Lower lobe of right lung (tissue), 2 donors: Measurements from ENCODE around the gene ERMN. TPM values are rescaled to one million over a fixed set of nuclear protein-coding genes. Genes with fewer than 3 reads are reported as not detected.

Experiments used
- ATAC-seq, 2 donors: fragments of 200-7000 bp; cut with Tn5 transposase; one replicate each; pipeline ENCODE4 v1.9.1; 2020 to 2022; ENCODE audit warnings: mild to moderate bottlenecking in 2 of 2, moderate library complexity in 2 of 2
- DNase-seq: peaks from one replicate; pipeline ENCODE4 v3.0.0-alpha.2; 2020
- H3K27ac ChIP-seq: fragments of 200-600 bp; one replicate; pipeline ENCODE4 v1.8.0; 2022
- H3K27me3 ChIP-seq: fragments of 200-600 bp; one replicate; pipeline ENCODE4 v1.8.0; 2022; ENCODE audit warnings: low read depth
- H3K36me3 ChIP-seq: fragments of 200-600 bp; one replicate; pipeline ENCODE4 v1.8.0; 2022; ENCODE audit warnings: mild to moderate bottlenecking
- H3K4me1 ChIP-seq: fragments of 200-600 bp; one replicate; pipeline ENCODE4 v1.8.0; 2022
- H3K4me3 ChIP-seq: fragments of 200-600 bp; one replicate; pipeline ENCODE4 v1.8.0; 2022; ENCODE audit warnings: mild to moderate bottlenecking
- H3K9me3 ChIP-seq: fragments of 200-600 bp; one replicate; pipeline ENCODE4 v1.8.0; 2022
- CTCF ChIP-seq: fragments of 200-600 bp; IDR thresholded peaks from one replicate; pipeline ENCODE4 v1.8.0; 2022; ENCODE audit warnings: antibody characterized with exemption, mild to moderate bottlenecking
- intact Hi-C: fragments of 100-400 bp; cut with DNase I; formaldehyde crosslinking; loops from one replicate; pipeline ENCODE4 v1.11.0; 2022
- total RNA-seq: library from RNA; stranded (reverse); fragmentation: NEBNext Ultra II Directional; extraction: Animal tissue kit (Norgen Biotek cat#: 25700); gene quantifications from one replicate; pipeline ENCODE4 v1.2.1, GENCODE V29; 2021
- donor health status: DM: no; HTN: yes; CAD: no; lungs with severe emphysema.

The ERMN gene
- total RNA-seq, 1 donor from 2014 or later, result 0.21 TPM

- intact Hi-C loops, result no loop called here
- DNase-seq, result no peak
- Histone ChIP-seq H3K4me3 (no peak overlapping the region), H3K36me3 (no peaks in the 10 kb centered on the region), H3K27me3 (no peaks in the 10 kb centered on the region), H3K4me1 (no peaks in the 10 kb centered on the region), H3K27ac (no peak overlapping the region), H3K9me3 (no peaks in the 10 kb centered on the region)
- TF ChIP-seq CTCF, result no peak
- ATAC-seq, result no peak
Measured at GRCh38 chr2:157304811-157305722, 20.6 kb downstream of the ERMN start.

DNA sequence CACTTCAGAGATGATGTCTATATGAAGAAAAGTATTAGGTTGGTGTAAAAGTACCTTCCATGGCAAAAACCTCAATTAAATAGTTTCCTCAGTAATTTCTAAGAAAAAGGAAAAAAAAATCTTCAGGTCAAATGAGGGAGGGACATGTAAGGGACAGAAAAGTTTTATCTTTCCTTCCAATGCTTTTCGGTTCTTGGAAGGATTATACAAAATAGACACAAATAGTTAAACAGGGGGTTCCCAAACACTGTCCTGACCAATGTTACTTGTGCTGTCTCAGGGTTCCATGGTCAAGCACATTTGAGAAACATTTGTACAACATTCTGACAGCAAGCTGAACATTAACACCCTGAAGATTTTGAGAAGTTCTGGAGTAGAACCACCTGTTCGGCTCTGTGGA lies 22.0 kb downstream of the ERMN start:
- ATAC-seq (no peak), DNase-seq (no peak)
- no peak overlapping the region for H3K4me3 ChIP-seq
- no peaks in the 10 kb centered on the region for H3K4me1 ChIP-seq
- intact Hi-C loops, result no loop called here
- H3K9me3 ChIP-seq, result no peaks in the 10 kb centered on the region
- H3K27me3 ChIP-seq, result no peaks in the 10 kb centered on the region
- H3K36me3 ChIP-seq, result no peaks in the 10 kb centered on the region
- no peak for TF ChIP-seq CTCF
- H3K27ac ChIP-seq, result no peak overlapping the region

- Histone ChIP-seq H3K9me3 (no peaks in the 10 kb centered on the region), H3K4me3 (no peak overlapping the region), H3K4me1 (no peaks in the 10 kb centered on the region), H3K36me3 (no peaks in the 10 kb centered on the region), H3K27me3 (no peaks in the 10 kb centered on the region), H3K27ac (no peak overlapping the region)
- intact Hi-C loops, result no loop called here
- no peak for DNase-seq
- ATAC-seq, result peak; percentile 83 to 88
- peak; percentile 84 for TF ChIP-seq CTCF
Measured at GRCh38 chr2:157302492-157303099, 23.0 kb downstream of the ERMN start.

DNA sequence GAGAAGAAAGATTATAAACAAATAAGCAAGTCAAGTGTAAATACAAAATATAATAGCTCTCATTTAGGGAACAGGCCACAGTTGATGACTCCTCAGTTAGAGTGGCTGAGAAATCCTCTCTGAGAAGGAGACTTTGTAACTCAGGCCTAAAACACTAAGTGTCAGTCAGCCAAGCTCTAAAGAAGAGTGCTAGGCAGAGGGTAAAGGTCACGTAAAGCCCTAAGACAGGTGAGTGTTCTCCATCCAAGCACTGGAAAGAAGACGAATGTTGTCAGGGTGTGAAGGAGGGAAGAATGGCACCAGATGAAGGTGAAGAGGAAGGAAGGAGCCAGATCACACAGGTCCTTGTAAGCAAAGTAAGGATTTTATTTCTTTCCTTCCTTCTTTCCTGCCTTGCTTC lies 24.3 kb downstream of the ERMN start:
- Histone ChIP-seq H3K9me3 (no peaks in the 10 kb centered on the region), H3K4me1 (no peaks in the 10 kb centered on the region), H3K36me3 (no peaks in the 10 kb centered on the region), H3K27me3 (no peaks in the 10 kb centered on the region), H3K27ac (no peak overlapping the region), H3K4me3 (no peak overlapping the region)
- intact Hi-C loops, result no loop called here
- DNase-seq, result no peak
- TF ChIP-seq CTCF, result no peak
- no peak for ATAC-seq

DNA sequence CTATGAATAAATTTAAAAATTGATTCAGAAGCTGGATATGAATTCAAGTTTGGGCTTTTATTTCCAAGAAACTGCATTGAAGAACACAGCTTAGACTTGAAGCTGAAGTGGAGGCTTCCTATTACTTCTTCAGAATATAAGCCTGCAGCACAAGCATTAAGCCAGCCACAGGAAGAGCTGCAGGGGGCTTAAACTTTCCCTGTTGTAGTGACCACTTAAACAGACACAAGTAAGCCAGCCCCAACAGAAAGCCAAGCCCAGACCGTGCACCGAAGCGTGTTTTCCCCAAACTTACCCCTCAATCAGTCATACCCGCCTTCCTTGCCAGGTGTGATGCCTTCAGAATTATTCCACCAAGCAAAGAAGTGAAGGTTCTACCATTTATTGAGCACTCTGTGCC lies 28.7 kb downstream of the ERMN start:
- DNase-seq, result no peak
- Histone ChIP-seq H3K9me3 (no peaks in the 10 kb centered on the region), H3K4me1 (peaks cover 5% of the 10 kb centered on the region), H3K27ac (no peak overlapping the region), H3K27me3 (no peaks in the 10 kb centered on the region), H3K4me3 (no peak overlapping the region), H3K36me3 (no peaks in the 10 kb centered on the region)
- ATAC-seq, result no peak
- intact Hi-C loops, result no loop called here
- TF ChIP-seq CTCF, result no peak
